Measurements from ENCODE around the gene RTP3. TPM values are rescaled to one million over a fixed set of nuclear protein-coding genes. Genes with fewer than 3 reads are reported as not detected.

Gene RTP3
- polyA plus RNA-seq, 2 of the 4 experiments (the other 2 are of a cell fraction), result not detected

DNA sequence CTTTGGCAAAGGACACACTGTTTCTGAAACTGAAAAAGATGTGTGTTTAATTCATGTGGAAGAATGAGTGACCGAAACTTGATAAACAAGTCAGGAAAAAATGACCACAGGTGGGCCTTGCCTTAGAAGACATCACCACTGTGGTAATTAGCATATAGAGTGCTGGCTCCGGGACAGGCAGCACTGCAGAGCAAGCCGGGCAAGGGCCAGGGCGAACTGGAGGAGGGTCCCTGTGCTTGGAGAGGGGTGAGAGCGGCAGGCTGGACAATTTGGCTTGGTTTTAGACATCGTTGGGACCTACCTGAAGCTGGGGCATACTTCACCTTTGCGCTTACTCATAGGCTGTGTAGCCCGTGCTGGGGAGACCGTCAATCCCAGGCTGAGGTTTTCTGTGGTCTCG is 8.2 kb downstream of the RTP3 start:
- H3K4me1 ChIP-seq, result no peaks in the 10 kb centered on the region
- CTCF ChIA-PET, result interaction anchor here (2.4 kb wide), 1 partner anchor 17 kb away, joined by 10 read pairs; no protein-coding TSS in a partner anchor
- FAIRE-seq, result no peak

DNA sequence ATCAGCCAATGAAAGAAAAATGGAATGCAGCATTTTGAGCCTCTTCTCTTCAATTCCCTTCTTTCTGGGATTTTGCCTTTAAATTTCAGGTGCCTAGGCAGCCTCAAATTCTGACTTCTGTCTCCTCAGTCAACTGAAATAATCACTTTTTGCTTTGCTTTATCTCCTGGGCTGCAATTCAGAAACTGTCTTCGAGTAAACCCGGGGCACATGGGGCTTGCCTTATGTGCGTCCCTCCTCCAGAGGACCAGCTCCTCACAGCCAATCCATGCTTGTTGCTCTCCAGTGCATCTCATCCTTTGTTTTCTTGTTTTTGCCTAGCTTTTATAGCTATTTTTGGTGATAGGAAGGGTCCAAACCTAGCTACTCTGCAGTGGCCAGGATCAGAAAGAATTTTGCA is 8.8 kb downstream of the RTP3 start:
- H3K9me3 ChIP-seq, result no peaks in the 10 kb centered on the region
- 51% methylated on average over 3 of the region's 3 CpGs for WGBS (ENCODE audit: missing lambda C conversion rate)
- ChIA-PET CTCF (interaction anchor here (2.4 kb wide), 1 partner anchor 18 kb away, joined by 10 read pairs; no protein-coding TSS in a partner anchor), POLR2A (no interaction called here)
- ATAC-seq (no peak), DNase-seq (ENCODE audit: low read depth in 1 of 2, low spot score in 1 of 2) (no peak), FAIRE-seq (no peak)
- no peaks in the 10 kb centered on the region for H3K4me1 ChIP-seq
- H3K27ac ChIP-seq, result no peak overlapping the region
- TF ChIP-seq EHMT2 (IDR thresholded peaks at IDR 0.05; ENCODE audit: low read depth), result no peak
- H3K4me3 ChIP-seq, result no peak overlapping the region
- H3K4me2 ChIP-seq, result no peak overlapping the region

More for the DNA sequence above, 8.2 kb downstream of the RTP3 start:
- Histone ChIP-seq H3K27ac (no peak overlapping the region), H3K4me2 (no peak overlapping the region), H3K9me3 (no peaks in the 10 kb centered on the region), H3K4me3 (no peak overlapping the region)
- ATAC-seq, result no peak
- no peak for DNase-seq (ENCODE audit: low read depth in 1 of 2, low spot score in 1 of 2)
- 58% methylated on average over 9 of the region's 10 CpGs for WGBS (ENCODE audit: missing lambda C conversion rate)
- TF ChIP-seq HOXB13 (CRISPR knock-in tag; IDR thresholded peaks at IDR 0.05; ENCODE audit: low read depth) (no peak), POLR2AphosphoS2 (conservative IDR thresholded peaks at IDR 0.05; ENCODE audit: low read length) (no peak), EP300 (IDR thresholded peaks at IDR 0.05) (no peak), ZC3H11A (IDR thresholded peaks at IDR 0.05) (no peak), CHD2 (IDR thresholded peaks at IDR 0.05; ENCODE audit: low read length, partially characterized antibody) (no peak), MAZ (IDR thresholded peaks at IDR 0.05; ENCODE audit: borderline replicate concordance, low read depth, low read length) (no peak), NFE2L2 (conservative IDR thresholded peaks at IDR 0.05; ENCODE audit: low read length) (no peak), FOXS1 (CRISPR knock-in tag; IDR thresholded peaks at IDR 0.05) (no peak), RCOR1 (IDR thresholded peaks at IDR 0.05; ENCODE audit: low read depth, low read length) (no peak), JUNB (IDR thresholded peaks at IDR 0.05) (no peak), RAD21 (conservative IDR thresholded peaks at IDR 0.05 in 1 of 2, IDR thresholded peaks at IDR 0.05 in 1 of 2) (no peak), ZFP36 (IDR thresholded peaks at IDR 0.05; ENCODE audit: borderline replicate concordance, partially characterized antibody) (no peak), FOSL2 (IDR thresholded peaks at IDR 0.05) (no peak), FOSL2 (CRISPR knock-in tag; IDR thresholded peaks at IDR 0.05) (no peak), EHF (CRISPR knock-in tag; IDR thresholded peaks at IDR 0.05) (no peak), HOXB5 (CRISPR knock-in tag; IDR thresholded peaks at IDR 0.05) (no peak), HOXA7 (CRISPR knock-in tag; IDR thresholded peaks at IDR 0.05) (no peak)
- TF ChIP-seq, protein P1, sequence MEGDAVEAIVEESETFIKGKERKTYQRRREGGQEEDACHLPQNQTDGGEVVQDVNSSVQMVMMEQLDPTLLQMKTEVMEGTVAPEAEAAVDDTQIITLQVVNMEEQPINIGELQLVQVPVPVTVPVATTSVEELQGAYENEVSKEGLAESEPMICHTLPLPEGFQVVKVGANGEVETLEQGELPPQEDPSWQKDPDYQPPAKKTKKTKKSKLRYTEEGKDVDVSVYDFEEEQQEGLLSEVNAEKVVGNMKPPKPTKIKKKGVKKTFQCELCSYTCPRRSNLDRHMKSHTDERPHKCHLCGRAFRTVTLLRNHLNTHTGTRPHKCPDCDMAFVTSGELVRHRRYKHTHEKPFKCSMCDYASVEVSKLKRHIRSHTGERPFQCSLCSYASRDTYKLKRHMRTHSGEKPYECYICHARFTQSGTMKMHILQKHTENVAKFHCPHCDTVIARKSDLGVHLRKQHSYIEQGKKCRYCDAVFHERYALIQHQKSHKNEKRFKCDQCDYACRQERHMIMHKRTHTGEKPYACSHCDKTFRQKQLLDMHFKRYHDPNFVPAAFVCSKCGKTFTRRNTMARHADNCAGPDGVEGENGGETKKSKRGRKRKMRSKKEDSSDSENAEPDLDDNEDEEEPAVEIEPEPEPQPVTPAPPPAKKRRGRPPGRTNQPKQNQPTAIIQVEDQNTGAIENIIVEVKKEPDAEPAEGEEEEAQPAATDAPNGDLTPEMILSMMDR (IDR thresholded peaks at IDR 0.05), result no peak
- POLR2A ChIA-PET, result no interaction called here

DNA sequence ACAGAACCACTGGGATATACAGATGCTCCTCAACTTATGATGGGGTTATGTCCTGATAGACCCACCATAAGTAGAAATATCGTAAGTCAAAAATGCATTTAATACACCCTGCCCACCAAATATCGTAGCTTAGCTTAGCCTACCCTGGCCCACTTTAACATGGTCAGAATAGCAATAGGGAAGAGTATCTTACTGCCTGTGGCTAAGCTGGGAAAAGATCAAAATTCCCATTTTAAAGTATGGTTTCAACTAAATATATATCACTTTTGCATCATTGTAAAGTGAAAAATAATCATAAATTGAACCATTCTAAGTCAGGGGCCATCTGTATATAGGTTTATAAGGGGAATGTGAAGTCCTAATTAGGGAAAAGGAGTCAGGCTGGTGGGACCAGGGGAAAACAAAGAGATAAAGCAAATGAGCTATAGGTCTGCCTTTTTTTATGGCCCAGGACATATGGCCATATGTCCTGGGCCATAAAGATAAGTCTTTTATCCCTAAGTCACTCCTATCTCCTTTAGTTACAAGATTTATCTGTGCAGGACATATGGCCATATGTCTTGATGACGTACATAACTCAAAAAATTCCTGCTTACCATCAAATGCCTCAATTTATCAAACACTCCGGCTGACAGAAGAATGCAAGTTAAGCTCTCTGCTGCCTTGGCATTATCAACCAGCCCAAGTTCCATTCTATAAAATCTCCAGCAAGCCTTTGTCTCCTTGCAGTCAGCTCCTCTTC is 11.2 kb downstream of the RTP3 start:
- H3K27ac ChIP-seq, result no peak overlapping the region
- 65% methylated on average over 4 of the region's 4 CpGs for WGBS (ENCODE audit: missing lambda C conversion rate)

More for the DNA sequence above, 11.2 kb downstream of the RTP3 start:
- no peak for FAIRE-seq
- H3K4me3 ChIP-seq, result no peak overlapping the region
- ATAC-seq, result no peak
- ChIA-PET POLR2A (no interaction called here), CTCF (interaction anchor here (1.0 to 1.6 kb wide), 4 partner anchors 10 to 22 kb away, joined by 3 to 6 read pairs (median 4); no protein-coding TSS in a partner anchor)
- TF ChIP-seq ZNF302 (CRISPR knock-in tag; IDR thresholded peaks at IDR 0.05) (no peak), CHD2 (IDR thresholded peaks at IDR 0.05; ENCODE audit: low read length, partially characterized antibody) (no peak), HOXB5 (CRISPR knock-in tag; IDR thresholded peaks at IDR 0.05) (no peak)
- H3K4me2 ChIP-seq, result no peak overlapping the region
- H3K4me1 ChIP-seq, result no peaks in the 10 kb centered on the region
- H3K9me3 ChIP-seq, result no peaks in the 10 kb centered on the region
- DNase-seq (ENCODE audit: low read depth in 1 of 2, low spot score in 1 of 2), result no peak

All from A549 (cell line).